K562 (cell line): ENCODE results near the gene DDX18. TPM values are rescaled to one million over a fixed set of nuclear protein-coding genes. Genes with fewer than 3 reads are reported as not detected.

Source experiments
- ATAC-seq: fragments of 200-7000 bp; cut with Tn5 transposase; 3 replicates; pipeline ENCODE4 v1.9.1; 2020; ENCODE audit warnings: moderate library complexity
- BruUV-seq: library from RNA; stranded (reverse); fragments of 400-500 nt; replicated peaks from 2 replicates; lab custom pipeline; 2021; lab: Mats Ljungman, UMichigan
- CTCF ChIA-PET: fragments of 300-600 bp; formaldehyde crosslinking; extraction: SDS; loops from one replicate; lab custom pipeline; 2021; ENCODE audit warnings: low intra/inter-chr PET ratio; lab: Yijun Ruan, JAX
- POLR2A ChIA-PET: fragments of 300-600, 350-650 bp; sonication (Branson Sonifier 250); formaldehyde crosslinking; extraction: SDS; loops from one replicate; lab custom pipeline; 2021; ENCODE audit warnings: antibody characterized with exemption, inconsistent platforms; lab: Yijun Ruan, JAX
- DNase-seq, 4 experiments: peaks; one replicate each; pipeline versions ENCODE4 v3.0.0 to v3.0.0-alpha.2; 2011 to 2018; ENCODE audit warnings: low spot score in 3 of 4, mixed read lengths in 3 of 4; ENCODE audit errors: extremely low read depth in 1 of 4
- FAIRE-seq: peaks from 2 replicates; lab custom pipeline; 2011; peaks lifted over from hg19 to GRCh38; lab: Jason Lieb, UNC
- H2AFZ ChIP-seq: 2 replicates; pipeline ENCODE4 v1.6.0; 2011; ENCODE audit warnings: low read depth, low read length, control low read depth, inconsistent platforms
- H3K27ac ChIP-seq: fragments of 200-600 bp; 3 replicates; pipeline ENCODE4 v1.8.0; 2011; ENCODE audit warnings: low read depth, mild to moderate bottlenecking, control low read depth, inconsistent platforms, low read length, moderate library complexity, mixed read lengths; ENCODE audit errors: extremely low read depth
- H3K27me3 ChIP-seq, 2 experiments: fragments of 300-600 bp in 1 of 2; 2 replicates in 1 of 2; 3 replicates in 1 of 2; pipeline versions ENCODE4 v1.6.0 to v1.8.0; 2011; ENCODE audit warnings: inconsistent platforms in 2 of 2, low read length in 2 of 2, mild to moderate bottlenecking in 1 of 2, mixed read lengths in 1 of 2, moderate library complexity in 1 of 2; ENCODE audit not compliant: control insufficient read depth in 2 of 2, insufficient read depth in 2 of 2
- H3K36me3 ChIP-seq: fragments of 300-600 bp; 3 replicates; pipeline ENCODE4 v1.8.0; 2011; ENCODE audit warnings: mild to moderate bottlenecking, low read length, inconsistent platforms; ENCODE audit not compliant: control insufficient read depth, insufficient read depth
- H3K4me1 ChIP-seq, 2 experiments: fragments of 200-600 bp in 1 of 2; replicated peaks in 1 of 2; 2 replicates in 1 of 2; 3 replicates in 1 of 2; pipeline versions ENCODE4 v1.5.1 to v1.8.0; 2011; ENCODE audit warnings: inconsistent platforms in 2 of 2, low read length in 2 of 2, mild to moderate bottlenecking in 1 of 2, mixed read lengths in 1 of 2, moderate library complexity in 1 of 2; ENCODE audit not compliant: control insufficient read depth in 2 of 2, insufficient read depth in 2 of 2
- H3K4me2 ChIP-seq: 2 replicates; pipeline ENCODE4 v1.6.1; 2011; ENCODE audit warnings: low read length, control low read depth, inconsistent platforms, mixed read lengths; ENCODE audit not compliant: insufficient read depth
- H3K4me3 ChIP-seq: fragments of 200-600 bp; sonication (generic), shearing (Covaris generic); 2 replicates; pipeline ENCODE4 v1.5.1; 2016; ENCODE audit warnings: control low read depth, inconsistent platforms
- H3K79me2 ChIP-seq: fragments of 200-600 bp; 3 replicates; pipeline ENCODE4 v1.8.0; 2011; ENCODE audit warnings: low read length, inconsistent platforms; ENCODE audit not compliant: control insufficient read depth, insufficient read depth
- H3K9ac ChIP-seq, 2 experiments: 2 replicates each; pipeline versions ENCODE4 v1.6.0 to v1.6.1; 2011; ENCODE audit warnings: low read depth in 2 of 2, low read length in 2 of 2, control low read depth in 1 of 2, inconsistent platforms in 1 of 2, mild to moderate bottlenecking in 1 of 2, mixed read lengths in 1 of 2; ENCODE audit not compliant: insufficient read depth in 1 of 2
- H3K9me1 ChIP-seq: one replicate; pipeline ENCODE4 v1.6.0; 2011; ENCODE audit warnings: inconsistent platforms, mild to moderate bottlenecking, low read length, moderate library complexity; ENCODE audit not compliant: control insufficient read depth, insufficient read depth
- H3K9me3 ChIP-seq: replicated peaks from 2 replicates; pipeline ENCODE4 v1.5.1; 2011; ENCODE audit warnings: low read depth, low read length, inconsistent platforms; ENCODE audit not compliant: control insufficient read depth, insufficient read depth
- H4K20me1 ChIP-seq: replicated peaks from 2 replicates; pipeline ENCODE4 v1.6.1; 2011; ENCODE audit warnings: low read length, inconsistent platforms, mixed read lengths; ENCODE audit not compliant: control insufficient read depth, insufficient read depth
- EP400 ChIP-seq: fragments of 450-650 bp; IDR thresholded peaks from 2 replicates; pipeline ENCODE4 v1.6.1; 2017; ENCODE audit warnings: antibody characterized with exemption, mild to moderate bottlenecking, moderate library complexity
- FIP1L1 ChIP-seq: fragments of 200-400 bp; formaldehyde crosslinking; IDR thresholded peaks from 2 replicates; pipeline ENCODE4 v1.6.1; 2018; ENCODE audit warnings: mild to moderate bottlenecking, low read depth, low read length; ENCODE audit not compliant: poor library complexity, severe bottlenecking
- HES1 ChIP-seq: fragments of 450-650 bp; IDR thresholded peaks from 2 replicates; pipeline ENCODE4 v1.6.1; 2016; ENCODE audit warnings: low read depth, mild to moderate bottlenecking, moderate library complexity
- ID3 ChIP-seq, 2 experiments: fragments of 250-450 bp in 1 of 2; fragments of 450-650 bp in 1 of 2; sonication (Bioruptor Pico) in 1 of 2; IDR thresholded peaks; 2 replicates each; pipeline versions ENCODE4 v1.6.1 to v1.8.0; 2016 to 2021; ENCODE audit warnings: mild to moderate bottlenecking in 2 of 2, moderate library complexity in 2 of 2, missing compliant biosample characterization in 1 of 2, missing genetic modification characterization in 1 of 2
- MYBL2 ChIP-seq, 2 experiments: fragments of 450-650 bp in 1 of 2; sonication (generic) in 1 of 2; formaldehyde crosslinking in 1 of 2; IDR thresholded peaks; 2 replicates each; pipeline versions ENCODE4 v1.6.1 to v1.8.1; 2017 to 2022; ENCODE audit warnings: borderline replicate concordance in 1 of 2, inconsistent platforms in 1 of 2, low read depth in 1 of 2, mild to moderate bottlenecking in 1 of 2, missing genetic modification reagents in 1 of 2, moderate library complexity in 1 of 2
- PURB ChIP-seq: sonication (generic); formaldehyde crosslinking; IDR thresholded peaks from 2 replicates; pipeline ENCODE4 v1.9.0; 2021; ENCODE audit warnings: low read depth, mild to moderate bottlenecking, missing genetic modification reagents
- SAFB ChIP-seq: fragments of 200-400 bp; formaldehyde crosslinking; IDR thresholded peaks from 2 replicates; pipeline ENCODE4 v1.6.1; 2017; ENCODE audit warnings: low read depth, low read length, borderline replicate concordance
- SNRNP70 ChIP-seq: fragments of 200-400 bp; formaldehyde crosslinking; optimal IDR thresholded peaks from 2 replicates; pipeline ENCODE3; 2017; ENCODE audit warnings: low read depth, low read length
- SP1 ChIP-seq: sonication (generic); formaldehyde crosslinking; IDR thresholded peaks from 2 replicates; pipeline ENCODE4 v1.8.1; 2022; ENCODE audit warnings: mild to moderate bottlenecking, missing genetic modification reagents
- TRIM25 ChIP-seq: fragments of 450-650 bp; IDR thresholded peaks from 2 replicates; pipeline ENCODE4 v1.7.0; 2016; ENCODE audit warnings: borderline replicate concordance
- ZFP1 ChIP-seq: fragments of 450-650 bp; formaldehyde crosslinking; IDR thresholded peaks from 2 replicates; pipeline ENCODE4 v1.4.0; 2020; ENCODE audit warnings: mild to moderate bottlenecking, mixed read lengths
- ZNF324 ChIP-seq: fragments of 250-450 bp; sonication (Bioruptor Pico); IDR thresholded peaks from 2 replicates; pipeline ENCODE4 v1.4.0; 2020; ENCODE audit warnings: mild to moderate bottlenecking
- ZNF41 ChIP-seq: fragments of 250-450 bp; sonication (Bioruptor Pico); conservative IDR thresholded peaks from 2 replicates; pipeline ENCODE4 v1.4.0; 2020; ENCODE audit warnings: mild to moderate bottlenecking
- in situ Hi-C: fragments of 300-500 bp; cut with MboI; formaldehyde crosslinking; loops from 4 replicates; pipeline ENCODE4 v1.15.0; 2018; ENCODE audit warnings: inconsistent platforms, mixed read lengths
- intact Hi-C: fragments of 100-400 bp; cut with micrococcal nuclease; formaldehyde crosslinking; loops from 2 replicates; pipeline ENCODE4 v1.14.2; 2022
- polyA plus RNA-seq, 8 experiments: library from polyadenylated mRNA; depleted of rRNA in 4 of 8; stranded (reverse) in 5 of 8; unstranded in 3 of 8; fragments of >200 nt; fragmentation: Nextera tagmentation in 2 of 8; fragmentation: Illumina TruSeq in 1 of 8; extraction: Ambion mirVana in 2 of 8; extraction: Trizol in 1 of 8; gene quantifications; 2 replicates each; pipeline versions ENCODE4 v1.2.1 to v1.2.3, GENCODE V29; 2011 to 2014; ENCODE audit warnings: inconsistent platforms in 1 of 8, missing spikeins in 1 of 8
- total RNA-seq, 7 experiments: library from RNA; depleted of rRNA in 6 of 7; stranded (reverse); fragments of >200 nt in 6 of 7; fragmentation: Illumina TruSeq in 2 of 7; extraction: Trizol in 2 of 7; gene quantifications; 2 replicates each; pipeline versions ENCODE4 v1.2.1 to v1.2.3, GENCODE V29; 2011 to 2021; ENCODE audit warnings: low replicate concordance in 1 of 7
- TF ChIP-seq, protein P1 (sequence below): sonication (generic); formaldehyde crosslinking; IDR thresholded peaks from 2 replicates; pipeline ENCODE4 v1.8.1; 2023; ENCODE audit warnings: mild to moderate bottlenecking, missing genetic modification reagents, moderate library complexity
- TF ChIP-seq, protein P2 (sequence below): IDR thresholded peaks from 2 replicates; pipeline ENCODE4 v1.6.1; 2014; ENCODE audit warnings: antibody characterized with exemption

DDX18 gene
- total and polyA plus RNA-seq, 9 of the 15 experiments (the other 6 are each of a cell fraction or from before 2014, with no cell fraction given), result 67.9 to 156 (median 116) TPM

- POLR2A ChIA-PET, result no interaction called here
- BruUV-seq, result no TSS peak
- Histone ChIP-seq H3K9me1 (no peaks in the 10 kb centered on the region), H4K20me1 (no peaks in the 10 kb centered on the region), H3K4me1 (no peaks in the 10 kb centered on the region), H3K9ac (no peak overlapping the region), H3K27ac (no peak overlapping the region), H3K9me3 (no peaks in the 10 kb centered on the region), H2AFZ (no peak overlapping the region), H3K79me2 (no peaks in the 10 kb centered on the region), H3K36me3 (no peaks in the 10 kb centered on the region), H3K27me3 (no peaks in the 10 kb centered on the region), H3K4me2 (no peak overlapping the region), H3K4me3 (no peak overlapping the region)
- ATAC-seq (no peak), FAIRE-seq (no peak), DNase-seq (no peak)
- in situ Hi-C loops, result no loop called here
- CTCF ChIA-PET, result no interaction called here
- intact Hi-C loops, result loop anchor here (5.0 kb wide), 1 partner anchor 314 kb away; no protein-coding TSS in a partner anchor
- TF ChIP-seq, protein P1, sequence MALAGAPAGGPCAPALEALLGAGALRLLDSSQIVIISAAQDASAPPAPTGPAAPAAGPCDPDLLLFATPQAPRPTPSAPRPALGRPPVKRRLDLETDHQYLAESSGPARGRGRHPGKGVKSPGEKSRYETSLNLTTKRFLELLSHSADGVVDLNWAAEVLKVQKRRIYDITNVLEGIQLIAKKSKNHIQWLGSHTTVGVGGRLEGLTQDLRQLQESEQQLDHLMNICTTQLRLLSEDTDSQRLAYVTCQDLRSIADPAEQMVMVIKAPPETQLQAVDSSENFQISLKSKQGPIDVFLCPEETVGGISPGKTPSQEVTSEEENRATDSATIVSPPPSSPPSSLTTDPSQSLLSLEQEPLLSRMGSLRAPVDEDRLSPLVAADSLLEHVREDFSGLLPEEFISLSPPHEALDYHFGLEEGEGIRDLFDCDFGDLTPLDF (CRISPR knock-in tag), result no peak
- no peak for TF ChIP-seq ZFP1 (CRISPR knock-in tag)
- no peak for TF ChIP-seq PURB (CRISPR knock-in tag)
- TF ChIP-seq SP1 (CRISPR knock-in tag), result no peak
- TF ChIP-seq FIP1L1, result no peak
- no peak for TF ChIP-seq ID3 (CRISPR knock-in tag; IDR thresholded peaks at IDR 0.05)
- TF ChIP-seq ID3 (tag; IDR thresholded peaks at IDR 0.05), result no peak
- TF ChIP-seq SAFB, result no peak
- no peak for TF ChIP-seq EP400
- no peak for TF ChIP-seq ZNF324 (CRISPR knock-in tag)
- TF ChIP-seq HES1, result no peak
- TF ChIP-seq MYBL2 (IDR thresholded peaks at IDR 0.05; ENCODE audit: low read depth), result no peak
- no peak for TF ChIP-seq MYBL2 (CRISPR knock-in tag; IDR thresholded peaks at IDR 0.05; ENCODE audit: borderline replicate concordance)
- no peak for TF ChIP-seq TRIM25
- no peak for TF ChIP-seq ZNF41
- TF ChIP-seq, protein P2, sequence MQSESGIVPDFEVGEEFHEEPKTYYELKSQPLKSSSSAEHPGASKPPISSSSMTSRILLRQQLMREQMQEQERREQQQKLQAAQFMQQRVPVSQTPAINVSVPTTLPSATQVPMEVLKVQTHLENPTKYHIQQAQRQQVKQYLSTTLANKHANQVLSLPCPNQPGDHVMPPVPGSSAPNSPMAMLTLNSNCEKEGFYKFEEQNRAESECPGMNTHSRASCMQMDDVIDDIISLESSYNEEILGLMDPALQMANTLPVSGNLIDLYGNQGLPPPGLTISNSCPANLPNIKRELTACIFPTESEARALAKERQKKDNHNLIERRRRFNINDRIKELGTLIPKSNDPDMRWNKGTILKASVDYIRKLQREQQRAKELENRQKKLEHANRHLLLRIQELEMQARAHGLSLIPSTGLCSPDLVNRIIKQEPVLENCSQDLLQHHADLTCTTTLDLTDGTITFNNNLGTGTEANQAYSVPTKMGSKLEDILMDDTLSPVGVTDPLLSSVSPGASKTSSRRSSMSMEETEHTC, result no peak
- TF ChIP-seq SNRNP70, result no peak
These were observed 28.0 kb upstream of the DDX18 start for GRCh38 chr2:117786520-117786919.
